NCI-H446 treated with DMSO at 0.1 percent for 48 hours (cell line): ENCODE data around the gene SEMA3A.

ENCODE experiments used
- DNase-seq: peaks from one replicate; lab custom pipeline; 2025; lab: John Stamatoyannopoulos, UW

SEMA3A gene

GRCh38 chr7:84111842-84112241, 82.7 kb downstream of the SEMA3A start:
- DNase-seq, result no peak

- DNase-seq, result no peak
These were observed 84.2 kb downstream of the SEMA3A start for GRCh38 chr7:84110400-84110799.

- DNase-seq, result no peak
These were observed 85.8 kb downstream of the SEMA3A start for GRCh38 chr7:84108787-84109186.

GRCh38 chr7:84108119-84108518, 86.5 kb downstream of the SEMA3A start:
- no peak for DNase-seq

GRCh38 chr7:84107259-84107658, 87.3 kb downstream of the SEMA3A start:
- no peak for DNase-seq

- DNase-seq, result no peak
These were observed 88.3 kb downstream of the SEMA3A start for GRCh38 chr7:84106291-84106690.

GRCh38 chr7:84105586-84105985, 89.0 kb downstream of the SEMA3A start:
- DNase-seq, result no peak

- no peak for DNase-seq
These were observed 89.8 kb downstream of the SEMA3A start for GRCh38 chr7:84104826-84105225.

- DNase-seq, result no peak
These were observed 92.4 kb downstream of the SEMA3A start for GRCh38 chr7:84102213-84102612.

GRCh38 chr7:84100866-84101265, 93.7 kb downstream of the SEMA3A start:
- DNase-seq, result no peak

- no peak for DNase-seq
These were observed 98.6 kb downstream of the SEMA3A start for GRCh38 chr7:84095971-84096370.

- no peak for DNase-seq
These were observed 102.4 kb downstream of the SEMA3A start for GRCh38 chr7:84092207-84092606.

GRCh38 chr7:84091318-84091717, 103.3 kb downstream of the SEMA3A start:
- DNase-seq, result no peak

- DNase-seq, result no peak
These were observed 105.8 kb downstream of the SEMA3A start for GRCh38 chr7:84088802-84089201.

- no peak for DNase-seq
These were observed 108.6 kb downstream of the SEMA3A start for GRCh38 chr7:84085998-84086397.

- peak; percentile 42 for DNase-seq
These were observed 109.4 kb downstream of the SEMA3A start for GRCh38 chr7:84085147-84085546.

GRCh38 chr7:84083846-84084245, 110.7 kb downstream of the SEMA3A start:
- DNase-seq, result no peak

GRCh38 chr7:84081973-84082522, 112.5 kb downstream of the SEMA3A start:
- DNase-seq, result no peak

- DNase-seq, result peak; percentile 21
These were observed 117.3 kb downstream of the SEMA3A start for GRCh38 chr7:84077336-84077735.

- no peak for DNase-seq
These were observed 118.4 kb downstream of the SEMA3A start for GRCh38 chr7:84076219-84076618.

GRCh38 chr7:84073186-84073875, 121.3 kb downstream of the SEMA3A start:
- DNase-seq, result peak; percentile 32

GRCh38 chr7:84070770-84071169, 123.8 kb downstream of the SEMA3A start:
- DNase-seq, result no peak

- DNase-seq, result no peak
These were observed 124.5 kb downstream of the SEMA3A start for GRCh38 chr7:84069999-84070500.

- DNase-seq, result no peak
These were observed 125.6 kb downstream of the SEMA3A start for GRCh38 chr7:84069033-84069432.
